Measurements from ENCODE around the gene GLRA1.

The GLRA1 gene

DNA sequence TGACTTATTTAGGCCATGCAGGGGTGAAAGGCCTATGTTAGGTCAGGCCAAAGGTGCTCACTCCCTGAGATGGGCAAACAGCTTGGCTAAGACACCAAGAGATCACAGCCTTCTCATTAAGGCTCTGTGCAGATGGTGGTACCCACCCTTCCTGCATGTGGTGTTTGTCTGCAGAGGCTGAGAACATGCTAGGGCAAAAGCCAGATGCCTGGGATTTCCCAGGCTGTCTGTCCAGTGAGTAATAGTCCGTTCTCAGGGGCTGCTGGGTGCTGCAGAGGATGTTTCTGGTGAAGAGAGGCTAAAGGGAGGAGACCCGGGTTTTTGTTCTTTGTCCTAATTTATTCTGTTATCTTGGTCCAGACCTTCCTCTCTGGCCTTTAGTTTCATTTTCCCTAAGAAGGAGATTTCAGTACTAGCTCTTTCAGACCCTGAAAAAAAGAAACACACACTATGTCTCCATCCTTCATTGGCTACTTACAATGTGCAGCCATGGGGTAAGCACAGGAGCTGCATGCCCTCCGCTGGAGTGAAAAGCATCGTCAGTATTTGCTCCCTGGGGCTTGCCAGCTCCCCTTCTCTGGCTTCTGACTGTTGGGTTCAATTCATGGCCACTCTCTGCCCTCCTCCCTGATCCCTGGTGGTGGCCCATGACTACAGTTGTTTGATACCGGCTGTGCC lies 23.4 kb upstream of the GLRA1 start:
- TF ChIP-seq, protein P1, sequence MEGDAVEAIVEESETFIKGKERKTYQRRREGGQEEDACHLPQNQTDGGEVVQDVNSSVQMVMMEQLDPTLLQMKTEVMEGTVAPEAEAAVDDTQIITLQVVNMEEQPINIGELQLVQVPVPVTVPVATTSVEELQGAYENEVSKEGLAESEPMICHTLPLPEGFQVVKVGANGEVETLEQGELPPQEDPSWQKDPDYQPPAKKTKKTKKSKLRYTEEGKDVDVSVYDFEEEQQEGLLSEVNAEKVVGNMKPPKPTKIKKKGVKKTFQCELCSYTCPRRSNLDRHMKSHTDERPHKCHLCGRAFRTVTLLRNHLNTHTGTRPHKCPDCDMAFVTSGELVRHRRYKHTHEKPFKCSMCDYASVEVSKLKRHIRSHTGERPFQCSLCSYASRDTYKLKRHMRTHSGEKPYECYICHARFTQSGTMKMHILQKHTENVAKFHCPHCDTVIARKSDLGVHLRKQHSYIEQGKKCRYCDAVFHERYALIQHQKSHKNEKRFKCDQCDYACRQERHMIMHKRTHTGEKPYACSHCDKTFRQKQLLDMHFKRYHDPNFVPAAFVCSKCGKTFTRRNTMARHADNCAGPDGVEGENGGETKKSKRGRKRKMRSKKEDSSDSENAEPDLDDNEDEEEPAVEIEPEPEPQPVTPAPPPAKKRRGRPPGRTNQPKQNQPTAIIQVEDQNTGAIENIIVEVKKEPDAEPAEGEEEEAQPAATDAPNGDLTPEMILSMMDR (IDR thresholded peaks at IDR 0.05), result no peak
- no peak overlapping the region for H3K4me3 ChIP-seq
- no peak overlapping the region for H3K27ac ChIP-seq
- DNase-seq (ENCODE audit: low spot score), result no peak

DNA sequence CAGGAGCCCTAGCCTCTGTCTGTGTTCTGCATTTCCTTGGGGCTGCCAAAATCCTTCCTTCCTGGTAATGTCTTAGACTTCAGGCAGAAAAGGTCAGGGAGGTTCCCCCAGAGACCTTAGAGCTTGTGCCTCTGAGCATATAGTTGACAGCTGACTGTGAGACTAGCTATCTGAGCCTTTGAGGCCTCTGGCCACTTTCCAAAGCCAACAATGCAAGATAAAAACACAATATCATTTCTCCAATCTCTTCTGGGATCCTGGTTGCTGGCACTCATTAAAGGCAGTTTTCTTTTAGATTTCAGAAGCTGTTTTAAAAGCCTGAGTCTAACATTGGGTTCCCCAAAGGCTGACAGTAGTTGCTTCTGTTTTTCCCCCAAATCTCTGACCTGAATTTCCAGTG lies 13.2 kb upstream of the GLRA1 start:
- TF ChIP-seq, protein P1 (IDR thresholded peaks at IDR 0.05), result no peak
- no peak for DNase-seq (ENCODE audit: low spot score)
- no peak overlapping the region for H3K27ac ChIP-seq
- no peak overlapping the region for H3K4me3 ChIP-seq

DNA sequence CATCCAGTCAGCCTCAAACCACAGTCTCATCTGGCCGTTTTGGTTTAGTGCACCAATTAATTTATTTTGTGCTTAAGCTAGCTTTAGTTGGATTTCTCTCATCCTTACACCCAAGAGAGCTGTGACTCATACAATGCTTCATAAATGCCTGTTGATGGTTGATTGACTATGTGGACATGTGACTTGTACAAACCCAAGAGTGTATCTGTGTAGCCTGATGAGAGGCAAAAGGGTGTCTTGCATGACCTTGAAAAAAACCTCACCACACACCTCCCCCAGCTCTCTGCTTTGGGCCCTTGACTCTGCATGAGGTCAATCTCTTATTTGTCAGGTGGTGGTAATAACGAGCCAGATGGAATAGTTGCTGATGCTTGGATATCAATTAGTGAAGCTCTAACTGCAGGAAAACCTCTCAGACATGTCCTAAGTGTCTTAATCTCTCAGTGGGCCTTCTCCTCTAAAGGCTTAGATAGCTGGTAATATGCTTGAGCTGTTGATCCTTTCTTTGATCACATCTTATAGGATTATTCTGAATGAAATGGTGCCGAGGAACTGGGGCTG lies 10.6 kb upstream of the GLRA1 start:
- TF ChIP-seq, protein P1 (IDR thresholded peaks at IDR 0.05), result no peak
- no peak overlapping the region for H3K27ac ChIP-seq
- no peak for DNase-seq (ENCODE audit: low spot score)
- H3K4me3 ChIP-seq, result no peak overlapping the region

DNA sequence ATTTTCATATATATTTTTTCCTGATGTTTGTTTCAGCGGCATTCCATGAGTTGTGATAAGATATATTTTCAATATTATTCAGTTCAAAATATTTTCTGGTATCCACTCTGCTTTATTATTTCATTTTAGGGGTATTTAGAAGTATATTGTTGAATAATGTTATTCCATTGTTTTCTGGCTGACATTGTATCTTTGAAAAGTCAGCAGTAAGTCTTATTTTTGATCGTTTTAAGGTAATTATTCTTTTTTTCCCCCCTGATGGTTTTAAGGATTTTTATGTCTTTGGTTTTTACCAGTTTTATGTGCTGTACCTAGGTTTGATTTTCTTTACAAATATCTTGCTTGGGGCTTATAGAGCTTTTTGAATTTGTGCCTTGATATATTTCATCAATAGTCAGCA lies 6.6 kb upstream of the GLRA1 start:
- Histone ChIP-seq H3K4me3 (no peak overlapping the region), H3K27ac (no peak overlapping the region)
- TF ChIP-seq, protein P1 (IDR thresholded peaks at IDR 0.05), result no peak
- no peak for DNase-seq (ENCODE audit: low spot score)

DNA sequence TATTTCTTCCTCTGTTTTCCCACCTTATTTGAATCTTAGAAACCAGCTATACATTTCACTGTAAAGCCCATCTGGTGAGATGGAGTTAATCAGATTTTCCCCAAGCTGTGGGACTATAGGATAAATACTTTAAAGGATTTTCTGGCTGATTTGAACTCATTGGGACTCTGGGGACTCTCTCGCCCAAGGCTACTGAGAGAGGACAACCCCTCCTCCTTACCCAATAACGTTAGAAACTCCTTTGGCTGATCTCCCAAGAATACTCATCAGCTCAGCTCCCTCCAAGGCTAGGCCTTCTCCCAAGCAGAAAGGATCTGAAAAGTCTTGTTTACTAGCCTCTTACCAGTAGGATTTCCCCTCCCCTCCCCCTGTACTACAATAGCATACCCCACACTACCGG lies 1.5 kb upstream of the GLRA1 start:
- no peak overlapping the region for H3K27ac ChIP-seq
- no peak for DNase-seq (ENCODE audit: low spot score)
- TF ChIP-seq, protein P1 (IDR thresholded peaks at IDR 0.05), result no peak
- H3K4me3 ChIP-seq, result no peak overlapping the region

DNA sequence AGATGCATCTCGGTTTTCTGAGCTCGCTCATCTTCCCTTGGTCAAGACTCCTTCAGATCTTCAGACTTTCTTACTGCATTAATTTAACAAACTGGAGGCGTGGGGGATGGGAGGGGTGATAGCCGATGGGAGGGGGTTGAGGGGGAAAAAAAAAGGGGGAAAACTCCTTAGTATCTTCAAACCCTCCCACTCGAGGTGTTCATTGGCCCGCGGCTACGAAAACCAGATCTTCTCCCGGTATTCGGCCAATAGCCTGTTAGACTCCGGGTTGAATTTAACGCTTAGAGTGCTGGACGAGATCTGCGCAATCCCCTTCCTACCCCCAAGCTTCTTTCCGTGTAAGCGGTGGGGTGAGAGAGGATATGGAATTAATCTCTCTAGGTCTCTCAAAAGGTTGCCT lies 689 bp upstream of the GLRA1 start:
- Histone ChIP-seq H3K27ac (no peak overlapping the region), H3K4me3 (no peak overlapping the region)
- TF ChIP-seq, protein P1 (IDR thresholded peaks at IDR 0.05), result no peak
- no peak for DNase-seq (ENCODE audit: low spot score)

DNA sequence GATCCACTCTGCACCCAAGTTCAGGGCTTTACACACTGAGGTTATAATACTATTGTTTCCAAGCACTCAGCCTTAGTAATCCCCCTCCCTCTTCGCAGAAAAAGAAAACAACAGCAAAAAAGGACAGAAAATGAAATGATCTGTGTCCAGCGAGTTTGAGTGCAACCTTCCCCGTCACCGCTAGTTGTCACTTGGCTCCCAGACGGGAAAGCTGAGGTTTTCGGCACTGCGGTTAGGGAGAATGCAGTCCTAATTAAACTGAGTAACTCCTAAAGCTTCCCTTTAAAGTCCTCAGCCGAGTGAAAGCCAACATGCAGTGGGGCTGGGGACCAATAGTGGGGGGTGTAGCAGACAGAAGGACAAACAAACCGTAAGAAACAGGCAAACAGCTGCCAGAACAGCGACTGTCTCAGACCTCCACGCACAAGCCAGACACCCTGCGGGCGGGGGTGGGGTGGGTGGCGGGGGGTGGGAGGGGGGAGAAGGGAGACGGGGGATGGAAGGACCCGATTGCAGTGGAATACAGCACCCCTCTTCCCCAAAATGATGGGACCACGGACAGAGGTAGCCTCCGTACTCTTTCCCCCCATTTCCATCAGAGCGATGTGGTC lies 680 bp downstream of the GLRA1 start:
- Histone ChIP-seq H3K4me3 (no peak overlapping the region), H3K27ac (no peak overlapping the region)
- TF ChIP-seq, protein P1 (IDR thresholded peaks at IDR 0.05), result no peak
- no peak for DNase-seq (ENCODE audit: low spot score)

Measured in coronary artery (tissue), 2 donors.